Measurements from ENCODE around the gene CARS2.
"Not testable (repeated sequence)": the region's sequence is repeated elsewhere in the genome, so short reads cannot be mapped to it uniquely, and the experiment has no call there.

CARS2 gene

GRCh38 chr13:110682746-110683145, 23.2 kb downstream of the CARS2 start:
- DNase-seq (ENCODE audit: low read depth), result no peak

GRCh38 chr13:110681868-110682550, 23.9 kb downstream of the CARS2 start:
- no peak for DNase-seq (ENCODE audit: low read depth)

GRCh38 chr13:110680852-110681251, 25.1 kb downstream of the CARS2 start:
- DNase-seq (ENCODE audit: low read depth), result peak; percentile 6

GRCh38 chr13:110677731-110678545, 28.0 kb downstream of the CARS2 start:
- peak; percentile 7 for DNase-seq (ENCODE audit: low read depth)

- DNase-seq (ENCODE audit: low read depth), result no peak
Observed at GRCh38 chr13:110676595-110677587, 29.0 kb downstream of the CARS2 start.

GRCh38 chr13:110669814-110670213, 36.1 kb downstream of the CARS2 start:
- not testable (repeated sequence) for DNase-seq (ENCODE audit: low read depth)

GRCh38 chr13:110669036-110669435, 36.9 kb downstream of the CARS2 start:
- no peak for DNase-seq (ENCODE audit: low read depth)

GRCh38 chr13:110666255-110666533, 39.7 kb downstream of the CARS2 start:
- DNase-seq (ENCODE audit: low read depth), result no peak

GRCh38 chr13:110665491-110666254, 40.2 kb downstream of the CARS2 start:
- no peak for DNase-seq (ENCODE audit: low read depth)

- DNase-seq (ENCODE audit: low read depth), result no peak
Observed at GRCh38 chr13:110664673-110665072, 41.2 kb downstream of the CARS2 start.

GRCh38 chr13:110664041-110664440, 41.9 kb downstream of the CARS2 start:
- DNase-seq (ENCODE audit: low read depth), result no peak

- no peak for DNase-seq (ENCODE audit: low read depth)
Observed at GRCh38 chr13:110663491-110663890, 42.4 kb downstream of the CARS2 start.

GRCh38 chr13:110662777-110663443, 43.0 kb downstream of the CARS2 start:
- no peak for DNase-seq (ENCODE audit: low read depth)

- no peak for DNase-seq (ENCODE audit: low read depth)
Observed at GRCh38 chr13:110662091-110662490, 43.8 kb downstream of the CARS2 start.

GRCh38 chr13:110661256-110661655, 44.7 kb downstream of the CARS2 start:
- DNase-seq (ENCODE audit: low read depth), result no peak

- DNase-seq (ENCODE audit: low read depth), result not testable (repeated sequence)
Observed at GRCh38 chr13:110658218-110658911, 47.6 kb downstream of the CARS2 start.

- DNase-seq (ENCODE audit: low read depth), result no peak
Observed at GRCh38 chr13:110657196-110657595, 48.7 kb downstream of the CARS2 start.

- DNase-seq (ENCODE audit: low read depth), result no peak
Observed at GRCh38 chr13:110653851-110654250, 52.1 kb downstream of the CARS2 start.

GRCh38 chr13:110653271-110653670, 52.6 kb downstream of the CARS2 start:
- DNase-seq (ENCODE audit: low read depth), result no peak

GRCh38 chr13:110652764-110653163, 53.2 kb downstream of the CARS2 start:
- DNase-seq (ENCODE audit: low read depth), result no peak

Measured in EH (cell line).